ENCODE measurements around the gene TAF1.
"Not testable (repeated sequence)": the region's sequence is repeated elsewhere in the genome, so short reads cannot be mapped to it uniquely, and the experiment has no call there.

Gene TAF1

DNA sequence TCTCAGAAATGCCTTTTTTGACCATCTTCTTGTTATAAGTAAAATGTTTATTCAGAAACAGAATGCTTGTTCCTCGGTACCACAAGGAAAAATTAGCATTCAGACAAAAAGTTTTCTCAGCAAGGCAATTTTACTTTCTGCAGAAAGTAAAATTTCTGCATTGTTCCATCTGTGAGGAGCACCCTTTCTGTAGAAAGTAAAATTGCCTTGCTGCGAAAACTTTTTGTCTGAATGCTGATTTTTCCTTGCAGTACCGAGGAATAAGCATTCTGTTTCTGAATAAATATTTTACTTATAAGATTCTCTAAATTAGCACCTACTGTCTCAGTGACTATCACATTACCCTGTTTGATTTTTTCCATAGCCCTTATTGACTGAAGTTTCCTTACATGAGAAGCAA is 39.8 kb upstream of the TAF1 start:
- Histone ChIP-seq H3K27me3 (ENCODE audit: insufficient read depth, low read length) (no peaks in the 10 kb centered on the region), H3K79me2 (ENCODE audit: insufficient read depth, low read length) (no peaks in the 10 kb centered on the region), H3K27ac (ENCODE audit: low read depth, low read length, poor library complexity, severe bottlenecking) (no peak overlapping the region), H3K9me2 (ENCODE audit: low read depth, low read length) (no peaks in the 10 kb centered on the region), H3K36me3 (ENCODE audit: insufficient read depth, low read length) (peaks cover 6% of the 10 kb centered on the region; the same call in 1 of the 2 replicates), H4K20me1 (ENCODE audit: insufficient read depth, low read length) (no peaks in the 10 kb centered on the region), H3K9ac (ENCODE audit: low read length) (no peak overlapping the region), H3K9me3 (ENCODE audit: low read length) (no peaks in the 10 kb centered on the region), H2AFZ (ENCODE audit: low read length) (no peak overlapping the region), H3K4me3 (ENCODE audit: low read depth, low read length, poor library complexity, severe bottlenecking) (no peak overlapping the region), H3K4me2 (ENCODE audit: low read length) (no peak overlapping the region), H3F3A (ENCODE audit: insufficient read depth, low read length) (no peaks in the 10 kb centered on the region), H3K4me1 (ENCODE audit: insufficient read depth, low read length, severe bottlenecking) (no peaks in the 10 kb centered on the region)
- TF ChIP-seq EZH2 (IDR thresholded peaks at IDR 0.05; ENCODE audit: borderline replicate concordance, low read length), result no peak

- H3K79me2 ChIP-seq (ENCODE audit: insufficient read depth, low read length); H3K36me3 ChIP-seq (ENCODE audit: insufficient read depth, low read length); H3K4me1 ChIP-seq (ENCODE audit: insufficient read depth, low read length, severe bottlenecking); H3K27ac ChIP-seq (ENCODE audit: low read depth, low read length, poor library complexity, severe bottlenecking); H3K9me3 ChIP-seq (ENCODE audit: low read length); H3K4me2 ChIP-seq (ENCODE audit: low read length); H3K9ac ChIP-seq (ENCODE audit: low read length); H4K20me1 ChIP-seq (ENCODE audit: insufficient read depth, low read length); H3F3A ChIP-seq (ENCODE audit: insufficient read depth, low read length); H2AFZ ChIP-seq (ENCODE audit: low read length); H3K9me2 ChIP-seq (ENCODE audit: low read depth, low read length); H3K27me3 ChIP-seq (ENCODE audit: insufficient read depth, low read length); H3K4me3 ChIP-seq (ENCODE audit: low read depth, low read length, poor library complexity, severe bottlenecking): not testable (repeated sequence)
Observed at GRCh38 chrX:71349151-71349665, 16.9 kb upstream of the TAF1 start.

GRCh38 chrX:71349867-71350266 is 16.3 kb upstream of the TAF1 start:
- H3K27ac ChIP-seq (ENCODE audit: low read depth, low read length, poor library complexity, severe bottlenecking); H3K36me3 ChIP-seq (ENCODE audit: insufficient read depth, low read length); H3K9me3 ChIP-seq (ENCODE audit: low read length); H4K20me1 ChIP-seq (ENCODE audit: insufficient read depth, low read length); H3F3A ChIP-seq (ENCODE audit: insufficient read depth, low read length); H3K9ac ChIP-seq (ENCODE audit: low read length); H3K4me1 ChIP-seq (ENCODE audit: insufficient read depth, low read length, severe bottlenecking); H3K4me3 ChIP-seq (ENCODE audit: low read depth, low read length, poor library complexity, severe bottlenecking); H3K27me3 ChIP-seq (ENCODE audit: insufficient read depth, low read length); H3K9me2 ChIP-seq (ENCODE audit: low read depth, low read length); H2AFZ ChIP-seq (ENCODE audit: low read length); H3K79me2 ChIP-seq (ENCODE audit: insufficient read depth, low read length); H3K4me2 ChIP-seq (ENCODE audit: low read length): not testable (repeated sequence)

DNA sequence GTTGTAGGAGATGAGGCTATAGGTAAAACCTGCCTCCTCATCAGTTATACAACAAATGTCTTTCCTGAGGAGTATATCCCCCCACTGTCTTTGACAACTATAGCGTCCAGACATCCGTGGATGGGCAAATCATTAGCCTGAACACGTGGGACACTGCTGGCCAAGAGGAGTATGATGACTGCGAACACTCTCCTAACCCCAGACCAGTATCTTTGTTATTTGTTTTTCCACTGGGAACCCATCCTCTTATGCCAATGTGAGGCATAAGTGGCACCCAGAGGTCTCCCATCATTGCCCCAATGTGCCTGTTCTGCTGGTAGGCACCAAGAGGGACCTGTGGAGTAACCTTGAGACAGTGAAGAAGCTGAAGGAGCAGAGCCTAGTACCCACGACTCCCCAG is 13.7 kb upstream of the TAF1 start:
- not testable (repeated sequence) for H3F3A ChIP-seq (ENCODE audit: insufficient read depth, low read length); H4K20me1 ChIP-seq (ENCODE audit: insufficient read depth, low read length); H3K27ac ChIP-seq (ENCODE audit: low read depth, low read length, poor library complexity, severe bottlenecking); H3K4me3 ChIP-seq (ENCODE audit: low read depth, low read length, poor library complexity, severe bottlenecking); H3K27me3 ChIP-seq (ENCODE audit: insufficient read depth, low read length); H3K4me1 ChIP-seq (ENCODE audit: insufficient read depth, low read length, severe bottlenecking); H3K9ac ChIP-seq (ENCODE audit: low read length); H3K36me3 ChIP-seq (ENCODE audit: insufficient read depth, low read length); H2AFZ ChIP-seq (ENCODE audit: low read length); H3K9me3 ChIP-seq (ENCODE audit: low read length); H3K4me2 ChIP-seq (ENCODE audit: low read length); H3K9me2 ChIP-seq (ENCODE audit: low read depth, low read length); H3K79me2 ChIP-seq (ENCODE audit: insufficient read depth, low read length)

GRCh38 chrX:71364221-71364620 is 1.9 kb upstream of the TAF1 start:
- no peaks in the 10 kb centered on the region for H3K9me3 ChIP-seq (ENCODE audit: low read length)

More at GRCh38 chrX:71364221-71364620, 1.9 kb upstream of the TAF1 start:
- H4K20me1 ChIP-seq (ENCODE audit: insufficient read depth, low read length), result no peaks in the 10 kb centered on the region
- no peak overlapping the region for H3K4me3 ChIP-seq (ENCODE audit: low read depth, low read length, poor library complexity, severe bottlenecking)
- no peaks in the 10 kb centered on the region for H3K27me3 ChIP-seq (ENCODE audit: insufficient read depth, low read length)
- H3K4me1 ChIP-seq (ENCODE audit: insufficient read depth, low read length, severe bottlenecking), result peaks cover 19% of the 10 kb centered on the region
- H3K4me2 ChIP-seq (ENCODE audit: low read length), result no peak overlapping the region
- no peak overlapping the region for H3K27ac ChIP-seq (ENCODE audit: low read depth, low read length, poor library complexity, severe bottlenecking)
- no peak overlapping the region for H2AFZ ChIP-seq (ENCODE audit: low read length)
- peaks cover 16% of the 10 kb centered on the region for H3K79me2 ChIP-seq (ENCODE audit: insufficient read depth, low read length)
- TF ChIP-seq, protein P1, sequence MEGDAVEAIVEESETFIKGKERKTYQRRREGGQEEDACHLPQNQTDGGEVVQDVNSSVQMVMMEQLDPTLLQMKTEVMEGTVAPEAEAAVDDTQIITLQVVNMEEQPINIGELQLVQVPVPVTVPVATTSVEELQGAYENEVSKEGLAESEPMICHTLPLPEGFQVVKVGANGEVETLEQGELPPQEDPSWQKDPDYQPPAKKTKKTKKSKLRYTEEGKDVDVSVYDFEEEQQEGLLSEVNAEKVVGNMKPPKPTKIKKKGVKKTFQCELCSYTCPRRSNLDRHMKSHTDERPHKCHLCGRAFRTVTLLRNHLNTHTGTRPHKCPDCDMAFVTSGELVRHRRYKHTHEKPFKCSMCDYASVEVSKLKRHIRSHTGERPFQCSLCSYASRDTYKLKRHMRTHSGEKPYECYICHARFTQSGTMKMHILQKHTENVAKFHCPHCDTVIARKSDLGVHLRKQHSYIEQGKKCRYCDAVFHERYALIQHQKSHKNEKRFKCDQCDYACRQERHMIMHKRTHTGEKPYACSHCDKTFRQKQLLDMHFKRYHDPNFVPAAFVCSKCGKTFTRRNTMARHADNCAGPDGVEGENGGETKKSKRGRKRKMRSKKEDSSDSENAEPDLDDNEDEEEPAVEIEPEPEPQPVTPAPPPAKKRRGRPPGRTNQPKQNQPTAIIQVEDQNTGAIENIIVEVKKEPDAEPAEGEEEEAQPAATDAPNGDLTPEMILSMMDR (IDR thresholded peaks at IDR 0.05; ENCODE audit: low read length), result no peak
- no peak for TF ChIP-seq EZH2 (IDR thresholded peaks at IDR 0.05; ENCODE audit: borderline replicate concordance, low read length)
- H3K36me3 ChIP-seq (ENCODE audit: insufficient read depth, low read length), result peaks cover 9% of the 10 kb centered on the region; the same call in 1 of the 2 replicates
- no peaks in the 10 kb centered on the region for H3F3A ChIP-seq (ENCODE audit: insufficient read depth, low read length)
- H3K9me2 ChIP-seq (ENCODE audit: low read depth, low read length), result no peaks in the 10 kb centered on the region
- H3K9ac ChIP-seq (ENCODE audit: low read length), result no peak overlapping the region

All from OCI-LY1 (cell line).